ENCODE results near the gene DIPK1C.

The DIPK1C gene

GRCh38 chr18:74480149-74480651 lies 23.1 kb upstream of the DIPK1C start:
- no peak for DNase-seq

- DNase-seq = no peak
Observed at GRCh38 chr18:74479486-74480148, 22.5 kb upstream of the DIPK1C start.

- no peak for DNase-seq
Observed at GRCh38 chr18:74478880-74479279, 21.8 kb upstream of the DIPK1C start.

- DNase-seq = no peak
Observed at GRCh38 chr18:74478316-74478715, 21.2 kb upstream of the DIPK1C start.

- no peak for DNase-seq
Observed at GRCh38 chr18:74477771-74478170, 20.7 kb upstream of the DIPK1C start.

- no peak for DNase-seq
Observed at GRCh38 chr18:74476140-74476539, 19.0 kb upstream of the DIPK1C start.

GRCh38 chr18:74473976-74474640 lies 17.0 kb upstream of the DIPK1C start:
- DNase-seq = no peak

GRCh38 chr18:74472312-74472711 lies 15.2 kb upstream of the DIPK1C start:
- no peak for DNase-seq

- DNase-seq = no peak
Observed at GRCh38 chr18:74468547-74469061, 11.5 kb upstream of the DIPK1C start.

- no peak for DNase-seq
Observed at GRCh38 chr18:74465775-74466174, 8.7 kb upstream of the DIPK1C start.

- DNase-seq = no peak
Observed at GRCh38 chr18:74463983-74464382, 6.9 kb upstream of the DIPK1C start.

- DNase-seq = no peak
Observed at GRCh38 chr18:74463254-74463653, 6.1 kb upstream of the DIPK1C start.

GRCh38 chr18:74460825-74461224 lies 3.7 kb upstream of the DIPK1C start:
- DNase-seq = no peak

GRCh38 chr18:74459889-74460288 lies 2.8 kb upstream of the DIPK1C start:
- no peak for DNase-seq

GRCh38 chr18:74457725-74458421 lies 765 bp upstream of the DIPK1C start:
- DNase-seq = no peak

GRCh38 chr18:74456349-74457042 lies 612 bp downstream of the DIPK1C start:
- no peak for DNase-seq

GRCh38 chr18:74456017-74456348 lies 1.1 kb downstream of the DIPK1C start:
- DNase-seq = no peak

- DNase-seq = no peak
Observed at GRCh38 chr18:74455386-74455785, 1.7 kb downstream of the DIPK1C start.

- no peak for DNase-seq
Observed at GRCh38 chr18:74454279-74454751, 2.8 kb downstream of the DIPK1C start.

GRCh38 chr18:74453642-74454198 lies 3.4 kb downstream of the DIPK1C start:
- no peak for DNase-seq

- DNase-seq = no peak
Observed at GRCh38 chr18:74453016-74453566, 4.0 kb downstream of the DIPK1C start.

GRCh38 chr18:74451148-74451547 lies 6.0 kb downstream of the DIPK1C start:
- no peak for DNase-seq

Measured in activated T-cell treated with anti-CD3 and anti-CD28 coated beads for 4 hours (primary cell).